Tibial artery (tissue), 4 donors: ENCODE results near the gene C11orf98.
A peak's percentile ranks its signal among the peaks of the same experiment; 100 is the strongest.

Experiments
- DNase-seq, 2 donors: peaks; one replicate each; pipeline ENCODE4 v3.0.0-alpha.2; 2019
- H3K27ac ChIP-seq, 2 donors: fragments of 200-600 bp; sonication (generic) in 1 of 2; 1 replicate in 1 of 2; 2 replicates in 1 of 2; pipeline ENCODE4 v1.5.1; 2018 to 2019; ENCODE audit warnings: mild to moderate bottlenecking in 1 of 2
- H3K27me3 ChIP-seq, 2 donors: fragments of 200-600 bp; sonication (generic) in 1 of 2; one replicate each; pipeline versions ENCODE4 v1.5.1 to v1.6.0; 2016 to 2019
- H3K36me3 ChIP-seq, 3 donors: fragments of 200-600 bp; sonication (generic) in 2 of 3; one replicate each; pipeline ENCODE4 v1.5.1; 2016 to 2019; ENCODE audit warnings: mild to moderate bottlenecking in 2 of 3
- H3K4me1 ChIP-seq, 4 donors: fragments of 200-600 bp; sonication (generic) in 2 of 4; 1 replicate in 3 of 4; 2 replicates in 1 of 4; pipeline ENCODE4 v1.5.1; 2016 to 2019
- H3K4me3 ChIP-seq, 2 donors: fragments of 200-600 bp; sonication (generic) in 1 of 2; 1 replicate in 1 of 2; 2 replicates in 1 of 2; pipeline ENCODE4 v1.5.1; 2018 to 2019; ENCODE audit warnings: mild to moderate bottlenecking in 2 of 2
- H3K9me3 ChIP-seq, 3 donors: fragments of 200-600 bp; sonication (generic) in 1 of 3; one replicate each; pipeline ENCODE4 v1.5.1; 2016 to 2019
- intact Hi-C: fragments of 100-400 bp; cut with DNase I; formaldehyde crosslinking; loops from one replicate; pipeline ENCODE4 v1.15.0; 2023; ENCODE audit warnings: low total_unique reads
- TF ChIP-seq, protein P1 (sequence below), 2 experiments: fragments of 200-600 bp in 1 of 2; fragments of 450-650 bp in 1 of 2; IDR thresholded peaks; one replicate each; pipeline ENCODE4 v1.5.1; 2017 to 2019; ENCODE audit warnings: antibody characterized with exemption in 2 of 2, mild to moderate bottlenecking in 1 of 2, moderate library complexity in 1 of 2

The C11orf98 gene

DNA sequence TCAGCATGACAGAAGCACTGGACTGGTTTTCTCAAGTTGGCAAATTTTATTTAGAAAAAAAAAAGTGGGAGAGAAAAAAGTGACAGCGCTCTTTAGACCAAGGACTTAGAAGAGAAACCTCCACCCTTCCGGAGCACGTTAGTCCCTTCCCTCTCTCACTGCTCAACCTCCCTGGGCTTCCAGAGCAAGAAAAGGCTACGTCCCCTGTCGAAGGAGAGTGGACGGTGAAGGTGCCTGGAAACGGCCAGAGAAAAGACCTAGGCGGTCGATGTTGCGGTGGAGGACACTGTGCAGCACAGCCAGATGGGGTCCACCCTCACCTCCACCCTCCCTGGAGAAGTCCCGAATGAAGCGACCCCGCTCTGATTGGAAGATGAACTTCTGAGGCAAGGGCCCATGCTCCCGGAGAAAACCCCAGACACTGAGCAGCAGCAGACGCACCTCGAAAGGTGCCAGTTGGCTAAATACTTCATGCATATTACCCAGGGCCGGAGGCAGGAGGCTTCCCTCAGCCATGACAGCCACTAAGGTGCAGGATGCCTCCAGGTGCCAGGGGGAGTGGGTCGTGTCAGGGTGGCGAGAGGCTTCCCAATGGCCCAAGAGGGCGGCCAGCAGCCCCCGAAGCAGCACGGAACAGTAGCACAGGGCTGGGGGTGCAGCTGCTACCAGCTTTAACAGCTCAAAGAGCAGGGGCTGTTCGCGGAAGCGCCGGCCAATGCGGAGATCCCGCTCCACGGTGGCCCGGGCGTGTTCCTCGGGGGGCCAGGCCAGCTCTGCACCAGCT lies 18.0 kb downstream of the C11orf98 start:
- Histone ChIP-seq H3K27me3 (no peaks in the 10 kb centered on the region), H3K9me3 (no peaks in the 10 kb centered on the region), H3K4me1 (peaks cover 0 to 40% (median 29%) of the 10 kb centered on the region in 4 donors), H3K36me3 (peaks cover 32 to 55% (median 35%) of the 10 kb centered on the region in 3 donors), H3K4me3 (peak overlapping the region; percentile 89 to 100), H3K27ac (peak overlapping the region; percentile 95 to 99)
- intact Hi-C loops = no loop called here
- DNase-seq = peak; percentile 22 to 72
- TF ChIP-seq, protein P1, sequence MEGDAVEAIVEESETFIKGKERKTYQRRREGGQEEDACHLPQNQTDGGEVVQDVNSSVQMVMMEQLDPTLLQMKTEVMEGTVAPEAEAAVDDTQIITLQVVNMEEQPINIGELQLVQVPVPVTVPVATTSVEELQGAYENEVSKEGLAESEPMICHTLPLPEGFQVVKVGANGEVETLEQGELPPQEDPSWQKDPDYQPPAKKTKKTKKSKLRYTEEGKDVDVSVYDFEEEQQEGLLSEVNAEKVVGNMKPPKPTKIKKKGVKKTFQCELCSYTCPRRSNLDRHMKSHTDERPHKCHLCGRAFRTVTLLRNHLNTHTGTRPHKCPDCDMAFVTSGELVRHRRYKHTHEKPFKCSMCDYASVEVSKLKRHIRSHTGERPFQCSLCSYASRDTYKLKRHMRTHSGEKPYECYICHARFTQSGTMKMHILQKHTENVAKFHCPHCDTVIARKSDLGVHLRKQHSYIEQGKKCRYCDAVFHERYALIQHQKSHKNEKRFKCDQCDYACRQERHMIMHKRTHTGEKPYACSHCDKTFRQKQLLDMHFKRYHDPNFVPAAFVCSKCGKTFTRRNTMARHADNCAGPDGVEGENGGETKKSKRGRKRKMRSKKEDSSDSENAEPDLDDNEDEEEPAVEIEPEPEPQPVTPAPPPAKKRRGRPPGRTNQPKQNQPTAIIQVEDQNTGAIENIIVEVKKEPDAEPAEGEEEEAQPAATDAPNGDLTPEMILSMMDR (IDR thresholded peaks at IDR 0.05) = no peak

DNA sequence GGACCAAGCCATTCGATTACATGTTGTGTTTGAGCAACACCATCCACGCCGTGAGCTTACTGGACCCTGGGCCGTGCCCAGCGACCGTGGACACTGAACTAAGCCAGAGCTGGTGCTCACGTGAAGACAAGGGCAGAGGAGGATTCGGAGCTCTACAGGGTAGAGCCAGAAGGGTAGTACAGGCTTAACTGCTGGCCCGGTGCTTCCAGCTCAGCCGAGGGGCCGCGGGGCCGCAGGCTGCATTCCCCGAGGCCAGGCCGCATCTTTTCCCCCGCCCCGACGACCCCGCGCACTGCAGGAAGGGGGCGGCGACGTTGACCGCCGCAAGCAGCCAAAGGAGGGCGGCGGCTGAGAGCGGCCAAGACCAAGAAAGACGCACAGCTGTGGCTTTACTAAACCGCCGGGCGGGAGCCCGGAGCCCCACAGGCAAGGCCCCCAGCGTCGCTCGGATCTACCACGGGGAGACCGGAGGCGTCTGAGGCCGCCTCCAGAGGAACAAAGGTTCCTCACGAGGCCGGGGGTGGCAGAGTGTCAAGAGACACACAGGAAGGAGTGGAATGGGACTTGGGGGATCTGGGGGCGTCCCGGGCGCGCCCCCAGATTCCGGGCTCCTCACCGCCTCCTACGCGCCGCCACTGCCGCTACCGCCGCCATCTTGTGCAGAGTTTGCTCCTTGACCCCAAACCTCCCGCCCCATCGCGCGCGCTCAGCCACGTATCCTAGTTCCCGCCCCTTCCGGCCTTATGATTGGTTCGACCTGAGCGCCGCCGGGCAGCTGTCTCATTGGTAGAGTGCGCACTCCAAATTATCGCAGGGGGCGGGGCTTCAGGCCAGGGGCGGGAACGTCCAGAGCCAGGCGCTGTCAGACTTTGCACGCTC lies 18.8 kb downstream of the C11orf98 start, which contains the start of gene GANAB:
GANAB (minus strand) TSS at position 668 of the 879 bp plus-strand sequence; CDS start at position 654, 14 bp downstream.
- H3K4me3 ChIP-seq = peak within 1 kb of the TSS; percentile 89 to 100
- H3K4me1 ChIP-seq = peaks cover 0 to 35% (median 25%) of the 10 kb centered on the region in 4 donors
- peak within 1 kb of the TSS; percentile 95 to 99 for H3K27ac ChIP-seq
- no peaks in the 10 kb centered on the region for H3K27me3 ChIP-seq
- intact Hi-C loops = no loop called here
- DNase-seq = peak; percentile 99 to 100
- TF ChIP-seq, protein P1 (IDR thresholded peaks at IDR 0.05) = no peak
- H3K36me3 ChIP-seq = peaks cover 32 to 58% (median 35%) of the 10 kb centered on the region in 3 donors
- H3K9me3 ChIP-seq = no peaks in the 10 kb centered on the region

DNA sequence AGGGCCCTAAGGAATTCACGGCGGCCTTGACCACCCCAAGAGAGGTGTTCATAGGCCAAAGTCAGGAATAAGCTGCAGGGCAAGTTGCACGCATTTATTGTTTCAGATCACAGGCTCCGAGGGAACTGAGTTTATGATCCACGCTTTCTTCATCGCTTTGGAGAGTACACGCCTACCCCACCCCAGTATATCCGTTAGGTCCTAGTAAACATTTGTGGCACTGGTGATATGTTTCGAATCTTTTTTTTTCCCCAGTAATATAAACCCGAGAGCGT lies 19.4 kb downstream of the C11orf98 start:
- TF ChIP-seq, protein P1 (IDR thresholded peaks at IDR 0.05) = no peak
- intact Hi-C loops = no loop called here
- Histone ChIP-seq H3K27me3 (no peaks in the 10 kb centered on the region), H3K36me3 (peaks cover 32 to 55% (median 35%) of the 10 kb centered on the region in 3 donors), H3K9me3 (no peaks in the 10 kb centered on the region), H3K4me3 (peak overlapping the region; percentile 89 to 100), H3K4me1 (peaks cover 0 to 35% (median 25%) of the 10 kb centered on the region in 4 donors), H3K27ac (peak overlapping the region; percentile 95 to 99)
- DNase-seq = no peak

DNA sequence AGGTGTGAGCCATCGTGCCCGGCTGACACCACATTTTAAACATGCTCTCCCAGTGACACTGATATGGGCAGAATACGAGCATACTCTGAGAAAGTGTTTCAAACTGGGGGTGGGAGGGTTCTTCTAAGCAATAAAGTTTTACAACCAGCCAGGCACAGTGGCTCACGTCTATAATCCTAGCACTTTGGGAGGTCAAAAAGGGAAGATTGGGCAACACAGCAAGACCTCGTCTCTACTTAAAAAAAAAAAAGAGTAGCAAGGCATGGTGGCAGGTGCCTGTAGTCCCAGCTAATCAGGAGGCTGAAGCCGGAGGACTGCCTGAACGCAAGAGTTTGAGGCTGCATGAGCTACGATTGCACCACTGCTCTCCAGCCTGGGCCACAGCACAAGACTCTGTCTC lies 20.8 kb downstream of the C11orf98 start:
- TF ChIP-seq, protein P1 (IDR thresholded peaks at IDR 0.05) = no peak
- no peak for DNase-seq
- Histone ChIP-seq H3K36me3 (peaks cover 33 to 49% (median 33%) of the 10 kb centered on the region in 3 donors), H3K4me3 (no peak overlapping the region), H3K27ac (no peak overlapping the region), H3K27me3 (no peaks in the 10 kb centered on the region), H3K9me3 (no peaks in the 10 kb centered on the region), H3K4me1 (peaks cover 0 to 35% (median 25%) of the 10 kb centered on the region in 4 donors)
- intact Hi-C loops = no loop called here

DNA sequence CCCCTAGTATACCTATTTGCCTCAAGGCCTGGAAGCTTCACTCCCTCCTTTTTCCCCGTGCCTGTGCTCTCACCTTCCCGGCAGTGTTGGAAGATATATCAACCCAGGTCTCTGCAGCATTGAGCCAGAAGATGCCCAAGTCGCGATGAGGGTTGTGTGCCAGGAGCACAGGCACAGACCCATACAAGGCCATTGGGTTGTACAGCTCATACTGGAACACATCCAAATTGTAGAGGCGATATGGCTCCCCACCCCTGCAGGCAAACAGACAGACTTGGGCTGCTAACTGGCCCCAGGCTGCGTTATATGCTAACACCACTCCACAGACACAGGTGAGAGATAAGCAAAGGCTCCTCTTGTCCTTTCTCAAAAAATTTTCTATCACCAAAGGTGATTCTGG lies 32.5 kb downstream of the C11orf98 start:
- no peak for DNase-seq
- Histone ChIP-seq H3K4me1 (no peaks in the 10 kb centered on the region), H3K36me3 (peaks cover 80 to 99% (median 95%) of the 10 kb centered on the region in 3 donors), H3K27me3 (no peaks in the 10 kb centered on the region), H3K9me3 (no peaks in the 10 kb centered on the region), H3K27ac (no peak overlapping the region), H3K4me3 (no peak overlapping the region)
- TF ChIP-seq, protein P1 (IDR thresholded peaks at IDR 0.05) = no peak
- intact Hi-C loops = no loop called here
